ENCODE data around the gene RAD51AP2.

RAD51AP2 gene

GRCh38 chr2:17470855-17471641 is 47.2 kb downstream of the RAD51AP2 start:
- DNase-seq, result no peak

GRCh38 chr2:17461087-17461475 is 57.2 kb downstream of the RAD51AP2 start:
- DNase-seq, result no peak

Measured in right kidney (tissue), 1 donor.